Activated T-cell treated with anti-CD3 and anti-CD28 coated beads, Interleukin-2, amount 50 U/mL, for 24 hours (primary cell): Measurements from ENCODE around the gene AKAIN1.

ENCODE experiments used
- DNase-seq: peaks from one replicate; pipeline ENCODE4 v3.0.0-alpha.2; 2020
- H3K27ac Mint-ChIP-seq: 2 replicates; pipeline ENCODE4 v1.8.0; 2020; ENCODE audit warnings: mild to moderate bottlenecking, mixed read lengths
- H3K27me3 Mint-ChIP-seq: 2 replicates; pipeline ENCODE4 v1.8.0; 2020; ENCODE audit warnings: mixed read lengths
- H3K36me3 Mint-ChIP-seq: 2 replicates; pipeline ENCODE4 v1.8.0; 2020; ENCODE audit warnings: low read depth, mixed read lengths
- H3K4me1 Mint-ChIP-seq: 2 replicates; pipeline ENCODE4 v1.8.0; 2020; ENCODE audit warnings: low read depth, mixed read lengths
- H3K4me3 Mint-ChIP-seq: 2 replicates; pipeline ENCODE4 v1.8.0; 2020; ENCODE audit warnings: mild to moderate bottlenecking, moderate library complexity, mixed read lengths
- H3K9me3 Mint-ChIP-seq: 2 replicates; pipeline ENCODE4 v1.8.0; 2020; ENCODE audit warnings: mixed read lengths

The AKAIN1 gene, protein sequence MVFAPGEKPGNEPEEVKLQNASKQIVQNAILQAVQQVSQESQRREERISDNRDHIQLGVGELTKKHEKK

GRCh38 chr18:5197032-5197434 lies at the start of gene AKAIN1:
AKAIN1 (minus strand) TSS chr18:5197257; CDS start chr18:5197053, 204 bp downstream.
- Mint-ChIP-seq H3K27ac (no peak within 1 kb of the TSS), H3K4me1 (peaks cover 15% of the 10 kb centered on the region), H3K9me3 (no peaks in the 10 kb centered on the region), H3K4me3 (peak within 1 kb of the TSS; percentile 69), H3K27me3 (peaks cover 61% of the 10 kb centered on the region), H3K36me3 (no peaks in the 10 kb centered on the region)
- DNase-seq: peak; percentile 52

DNA sequence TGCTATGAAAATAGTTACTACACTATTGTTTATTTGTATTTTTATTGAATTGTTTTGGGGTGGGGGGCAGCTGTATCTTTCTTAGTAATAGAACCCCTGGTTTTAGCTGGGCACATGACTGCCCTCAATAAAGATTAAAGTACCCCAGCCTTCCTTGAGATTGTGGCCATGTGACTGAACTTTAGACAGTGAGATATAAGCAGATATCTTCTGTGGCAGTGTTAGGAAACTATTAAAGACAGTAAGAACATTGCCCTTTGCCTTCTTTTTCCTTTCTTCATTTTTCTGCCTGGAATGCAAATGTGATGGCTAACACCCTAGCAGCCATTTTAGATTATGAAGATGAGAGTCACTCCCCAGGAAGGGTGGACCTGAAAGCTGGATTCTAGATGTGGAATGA lies 47.9 kb upstream of the AKAIN1 start:
- H3K9me3 Mint-ChIP-seq: peaks cover 8% of the 10 kb centered on the region
- H3K27me3 Mint-ChIP-seq: no peaks in the 10 kb centered on the region
- peaks cover 44% of the 10 kb centered on the region for H3K36me3 Mint-ChIP-seq
- H3K4me1 Mint-ChIP-seq: peaks cover 34% of the 10 kb centered on the region
- no peak for DNase-seq
- no peak overlapping the region for H3K27ac Mint-ChIP-seq
- H3K4me3 Mint-ChIP-seq: no peak overlapping the region

DNA sequence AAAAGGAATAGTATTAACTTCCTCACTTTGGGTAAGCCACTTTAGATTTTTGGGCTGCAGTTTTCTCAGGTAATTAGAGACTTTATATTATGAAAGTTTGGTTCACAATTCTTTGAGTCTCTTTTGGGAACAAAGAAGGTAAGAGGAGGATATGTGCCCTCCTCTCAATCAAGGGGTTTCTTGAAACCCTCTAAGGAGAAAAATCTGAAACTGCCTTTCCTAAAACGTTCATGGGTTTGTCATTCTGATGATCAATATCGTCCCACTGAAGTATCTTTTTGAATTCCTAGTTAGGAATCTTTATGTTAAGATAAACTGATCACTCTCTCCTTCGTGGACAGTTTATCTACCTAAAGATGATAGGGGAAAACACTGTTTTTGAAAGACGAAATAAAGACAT lies 42.4 kb upstream of the AKAIN1 start:
- Mint-ChIP-seq H3K4me3 (peak overlapping the region; percentile 92), H3K4me1 (peaks cover 62% of the 10 kb centered on the region), H3K27me3 (no peaks in the 10 kb centered on the region), H3K36me3 (peaks cover 69% of the 10 kb centered on the region), H3K27ac (peak overlapping the region; percentile 30), H3K9me3 (peaks cover 8% of the 10 kb centered on the region)
- DNase-seq: no peak

GRCh38 chr18:5238371-5238976 lies 41.4 kb upstream of the AKAIN1 start:
- Mint-ChIP-seq H3K27me3 (no peaks in the 10 kb centered on the region), H3K4me1 (peaks cover 58% of the 10 kb centered on the region), H3K36me3 (peaks cover 59% of the 10 kb centered on the region)

DNA sequence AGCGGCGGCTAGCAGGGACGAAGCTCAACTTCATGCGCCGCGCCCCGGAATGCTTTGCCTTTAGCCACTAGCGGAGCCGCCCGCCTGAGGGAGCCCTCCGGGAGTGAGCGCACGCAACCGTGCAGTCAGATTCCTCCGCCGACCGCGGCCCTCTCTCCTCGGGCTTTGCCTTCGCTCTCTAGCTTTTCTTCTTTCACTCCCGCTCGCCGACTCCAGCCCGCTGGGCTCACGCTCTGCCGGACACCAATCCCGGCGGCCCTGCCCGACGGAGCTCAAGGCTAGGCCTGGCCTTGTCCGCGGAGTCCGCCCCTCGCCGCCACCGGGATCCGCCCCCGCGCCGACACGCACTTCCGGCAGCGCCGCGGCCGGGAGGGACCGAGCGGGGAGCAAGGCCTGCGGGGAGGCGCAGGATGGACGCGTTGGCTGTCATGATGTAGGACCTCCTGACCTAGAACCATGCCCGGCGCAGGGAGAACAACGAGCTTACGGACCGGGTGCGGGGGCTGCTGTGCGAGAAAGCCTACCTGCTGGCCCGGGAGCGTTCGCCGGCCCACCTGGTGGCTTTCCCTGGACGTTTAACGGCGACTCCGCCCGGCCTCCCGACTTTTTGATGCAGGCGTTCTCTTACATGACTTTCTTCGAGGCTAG lies 40.8 kb upstream of the AKAIN1 start:
- peak overlapping the region; percentile 92 for H3K4me3 Mint-ChIP-seq

More at GRCh38 chr18:5238371-5238976, 41.4 kb upstream of the AKAIN1 start:
- H3K4me3 Mint-ChIP-seq: peak overlapping the region; percentile 92
- H3K27ac Mint-ChIP-seq: peak overlapping the region; percentile 99
- no peak for DNase-seq
- peaks cover 3% of the 10 kb centered on the region for H3K9me3 Mint-ChIP-seq

GRCh38 chr18:5237083-5237722 lies 40.1 kb upstream of the AKAIN1 start:
- H3K9me3 Mint-ChIP-seq: no peaks in the 10 kb centered on the region
- peaks cover 48% of the 10 kb centered on the region for H3K36me3 Mint-ChIP-seq
- H3K27me3 Mint-ChIP-seq: peaks cover 6% of the 10 kb centered on the region
- peak overlapping the region; percentile 99 for H3K27ac Mint-ChIP-seq
- peaks cover 52% of the 10 kb centered on the region for H3K4me1 Mint-ChIP-seq
- no peak for DNase-seq
- peak overlapping the region; percentile 92 for H3K4me3 Mint-ChIP-seq

More for the DNA sequence above, 40.8 kb upstream of the AKAIN1 start:
- Mint-ChIP-seq H3K36me3 (peaks cover 54% of the 10 kb centered on the region), H3K9me3 (peaks cover 3% of the 10 kb centered on the region), H3K27ac (peak overlapping the region; percentile 99), H3K27me3 (no peaks in the 10 kb centered on the region), H3K4me1 (peaks cover 57% of the 10 kb centered on the region)
- peak; percentile 96 for DNase-seq

- Mint-ChIP-seq H3K4me3 (no peak overlapping the region), H3K27ac (peak overlapping the region; percentile 40), H3K4me1 (peaks cover 24% of the 10 kb centered on the region), H3K36me3 (no peaks in the 10 kb centered on the region), H3K27me3 (no peaks in the 10 kb centered on the region), H3K9me3 (no peaks in the 10 kb centered on the region)
- no peak for DNase-seq
Observed at GRCh38 chr18:5214583-5215351, 17.7 kb upstream of the AKAIN1 start.

GRCh38 chr18:5207471-5208150 lies 10.6 kb upstream of the AKAIN1 start:
- Mint-ChIP-seq H3K9me3 (no peaks in the 10 kb centered on the region), H3K27me3 (no peaks in the 10 kb centered on the region), H3K4me1 (peaks cover 7% of the 10 kb centered on the region), H3K36me3 (no peaks in the 10 kb centered on the region), H3K27ac (no peak overlapping the region), H3K4me3 (no peak overlapping the region)
- no peak for DNase-seq

- no peak for DNase-seq
- no peaks in the 10 kb centered on the region for H3K9me3 Mint-ChIP-seq
- H3K27me3 Mint-ChIP-seq: peaks cover 61% of the 10 kb centered on the region
- no peak overlapping the region for H3K27ac Mint-ChIP-seq
- H3K4me1 Mint-ChIP-seq: peaks cover 15% of the 10 kb centered on the region
- no peak overlapping the region for H3K4me3 Mint-ChIP-seq
- no peaks in the 10 kb centered on the region for H3K36me3 Mint-ChIP-seq
Observed at GRCh38 chr18:5198311-5198710, 1.3 kb upstream of the AKAIN1 start.

DNA sequence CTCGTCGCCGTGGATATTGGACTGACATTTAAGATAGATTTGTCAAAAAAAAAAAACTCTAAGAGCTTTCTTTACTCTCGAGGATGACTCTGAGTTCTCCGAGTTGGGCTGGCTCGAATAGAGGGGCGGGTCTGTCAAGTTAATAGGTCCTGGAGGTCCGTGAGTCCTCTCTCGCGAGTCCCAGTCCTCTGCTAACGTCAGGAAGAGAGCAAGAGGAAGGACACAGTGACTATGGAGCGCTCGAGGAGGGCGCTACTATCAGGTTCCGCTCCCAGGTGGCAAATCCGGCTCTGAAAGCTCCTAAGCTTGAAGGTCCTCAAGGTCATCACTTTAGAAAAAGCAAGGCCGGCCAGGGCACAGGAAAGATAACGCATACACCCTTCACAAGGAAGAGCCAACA lies 404 bp upstream of the AKAIN1 start:
- Mint-ChIP-seq H3K9me3 (no peaks in the 10 kb centered on the region), H3K27me3 (peaks cover 61% of the 10 kb centered on the region), H3K36me3 (no peaks in the 10 kb centered on the region), H3K4me3 (peak overlapping the region; percentile 19), H3K27ac (no peak overlapping the region), H3K4me1 (peaks cover 15% of the 10 kb centered on the region)
- DNase-seq: no peak

- H3K4me1 Mint-ChIP-seq: peaks cover 15% of the 10 kb centered on the region
- H3K27ac Mint-ChIP-seq: no peak overlapping the region
- H3K27me3 Mint-ChIP-seq: peaks cover 61% of the 10 kb centered on the region
- peak overlapping the region; percentile 69 for H3K4me3 Mint-ChIP-seq
- DNase-seq: no peak
- H3K9me3 Mint-ChIP-seq: no peaks in the 10 kb centered on the region
- no peaks in the 10 kb centered on the region for H3K36me3 Mint-ChIP-seq
Observed at GRCh38 chr18:5196253-5197031, 615 bp downstream of the AKAIN1 start.

DNA sequence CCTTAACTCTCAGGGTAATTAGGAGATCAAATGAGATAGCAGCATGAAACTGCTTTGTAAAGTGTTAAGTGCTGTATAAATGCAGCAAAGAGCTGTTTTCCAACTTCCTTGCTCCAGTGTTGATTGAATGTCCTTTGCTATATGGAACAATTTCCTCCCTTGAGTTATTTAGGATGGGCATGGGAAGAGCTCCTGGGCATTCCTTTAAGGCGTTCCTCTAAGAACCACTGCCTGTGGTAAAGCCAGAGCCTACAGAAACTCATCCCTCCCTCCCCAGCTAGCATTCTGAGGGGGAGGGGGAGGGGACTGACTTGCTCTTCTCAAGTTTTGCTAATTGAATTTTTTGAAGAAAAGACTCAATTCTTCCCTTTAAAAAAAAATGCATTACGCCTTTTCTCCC lies 1.4 kb downstream of the AKAIN1 start:
- peaks cover 61% of the 10 kb centered on the region for H3K27me3 Mint-ChIP-seq

DNA sequence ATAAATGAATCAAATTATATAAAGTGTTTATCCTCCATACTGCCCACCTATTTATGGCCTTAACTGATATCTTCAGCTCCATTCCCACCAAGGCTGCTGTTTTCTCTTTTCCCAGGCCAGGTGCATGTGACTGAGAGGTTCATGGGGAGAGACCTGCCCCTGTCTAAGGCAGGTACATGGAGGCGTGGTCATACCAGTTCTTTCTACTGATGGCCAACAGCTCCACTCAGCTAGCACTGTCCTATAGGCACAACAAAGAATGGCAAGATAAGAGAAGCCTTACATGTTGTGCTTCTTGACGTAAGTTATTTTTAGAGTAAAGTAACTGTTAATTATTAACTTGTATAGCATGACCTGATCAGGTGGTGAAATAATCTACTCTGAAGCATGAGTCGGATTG lies 16.8 kb downstream of the AKAIN1 start:
- H3K27ac Mint-ChIP-seq: no peak overlapping the region
- H3K4me3 Mint-ChIP-seq: no peak overlapping the region

More for the DNA sequence above, 1.4 kb downstream of the AKAIN1 start:
- no peak for DNase-seq
- Mint-ChIP-seq H3K9me3 (no peaks in the 10 kb centered on the region), H3K27ac (no peak overlapping the region), H3K4me1 (peaks cover 15% of the 10 kb centered on the region), H3K4me3 (no peak overlapping the region), H3K36me3 (no peaks in the 10 kb centered on the region)

More for the DNA sequence above, 16.8 kb downstream of the AKAIN1 start:
- Mint-ChIP-seq H3K9me3 (no peaks in the 10 kb centered on the region), H3K27me3 (peaks cover 4% of the 10 kb centered on the region), H3K4me1 (peaks cover 10% of the 10 kb centered on the region), H3K36me3 (no peaks in the 10 kb centered on the region)
- DNase-seq: no peak
